HG03139 (cell line): ENCODE results near the gene TNK1.
"Not testable (repeated sequence)": the region's sequence is repeated elsewhere in the genome, so short reads cannot be mapped to it uniquely, and the experiment has no call there.

Experiments used
- ATAC-seq: cut with Tn5 transposase; IDR thresholded peaks from one replicate; pipeline ENCODE4 v1.9.1; 2021; ENCODE audit not compliant: unreplicated experiment

TNK1 gene

DNA sequence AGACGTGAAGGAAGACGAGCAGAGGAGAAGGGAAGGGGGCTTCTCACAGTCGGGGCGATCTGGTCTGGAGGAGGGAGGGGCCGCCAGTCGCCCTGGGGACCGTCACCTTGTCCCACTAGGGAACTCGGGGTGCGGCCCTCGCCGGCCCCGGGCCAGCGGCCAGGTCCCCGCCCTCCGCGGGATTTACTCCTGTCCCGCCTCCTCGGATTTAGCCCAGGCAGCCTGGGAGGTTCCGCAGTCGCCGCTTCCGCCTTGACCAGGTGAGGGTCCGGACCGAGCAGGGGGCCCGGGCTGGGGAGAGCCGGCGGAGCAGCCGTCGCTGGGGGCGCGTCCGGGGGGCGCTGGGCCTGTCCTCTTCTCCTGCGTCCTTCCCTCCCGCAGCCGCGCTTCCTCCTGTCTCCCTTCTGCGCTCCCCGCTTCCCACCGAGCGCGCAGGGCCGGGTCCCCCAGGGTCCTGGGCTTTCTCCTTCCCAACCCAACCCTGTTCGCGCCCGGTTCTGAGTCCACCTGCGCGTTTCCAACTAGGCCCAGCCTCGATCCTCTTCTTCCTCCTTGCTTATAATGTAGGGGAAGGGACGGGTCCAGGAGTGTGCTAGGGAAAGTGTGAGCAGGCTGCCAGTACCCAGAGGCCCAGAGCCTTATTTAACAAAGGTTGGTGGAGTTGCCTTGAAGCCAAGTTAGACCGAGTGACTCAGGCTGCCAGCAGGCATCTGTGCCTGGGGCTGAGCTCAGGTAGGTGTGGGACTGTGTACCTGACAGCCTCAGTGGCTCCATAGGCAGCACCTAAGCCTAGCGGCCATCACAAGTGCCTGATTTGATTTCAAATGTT is at the start of gene TNK1:
TSS of gene TNK1 (plus strand) at position 235 of the 829 bp plus-strand sequence. CDS start 1,838 bp downstream, outside the sequence.
- no peak for ATAC-seq

DNA sequence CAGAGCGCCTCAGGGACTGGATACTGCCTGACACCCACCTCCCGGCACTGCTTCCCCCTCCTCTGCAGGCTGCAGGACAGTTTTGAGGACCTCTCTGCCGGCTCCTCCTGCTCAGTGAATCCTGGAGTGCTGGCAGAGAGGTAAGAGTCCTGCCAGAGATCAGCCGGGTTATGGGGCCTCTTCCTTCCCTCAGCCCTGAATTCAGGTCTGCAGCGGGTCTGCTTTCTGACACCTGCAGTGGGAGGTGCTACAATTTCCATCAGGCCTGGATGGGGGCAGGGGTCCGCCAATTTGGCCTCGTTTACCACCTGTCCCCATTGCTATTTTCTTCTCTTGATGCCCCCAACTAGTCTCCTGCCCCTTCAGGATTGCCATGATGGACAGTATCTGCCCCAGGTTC is 48.8 kb upstream of the TNK1 start:
- ATAC-seq = no peak

DNA sequence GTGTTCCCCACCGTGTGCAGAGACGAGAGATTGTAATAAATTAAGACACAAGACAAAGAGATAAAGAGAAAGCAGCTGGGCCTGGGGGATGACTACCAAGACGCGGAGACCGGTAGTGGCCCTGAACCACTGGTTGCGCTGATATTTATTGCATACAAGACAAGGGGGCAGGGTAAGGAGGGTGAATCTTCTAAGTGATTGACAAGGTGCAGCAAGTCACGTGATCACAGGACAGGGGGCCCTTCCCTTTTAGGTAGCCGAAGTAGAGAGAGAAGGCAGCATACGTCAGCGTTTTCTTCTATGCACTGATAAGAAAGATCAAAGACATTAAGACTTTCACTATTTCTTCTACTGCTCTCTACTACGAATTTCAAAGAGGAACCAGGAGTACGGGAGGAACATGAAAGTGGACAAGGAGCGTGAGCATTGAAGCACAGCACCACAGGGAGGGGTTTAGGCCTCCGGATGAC is 48.3 kb upstream of the TNK1 start:
- not testable (repeated sequence) for ATAC-seq

DNA sequence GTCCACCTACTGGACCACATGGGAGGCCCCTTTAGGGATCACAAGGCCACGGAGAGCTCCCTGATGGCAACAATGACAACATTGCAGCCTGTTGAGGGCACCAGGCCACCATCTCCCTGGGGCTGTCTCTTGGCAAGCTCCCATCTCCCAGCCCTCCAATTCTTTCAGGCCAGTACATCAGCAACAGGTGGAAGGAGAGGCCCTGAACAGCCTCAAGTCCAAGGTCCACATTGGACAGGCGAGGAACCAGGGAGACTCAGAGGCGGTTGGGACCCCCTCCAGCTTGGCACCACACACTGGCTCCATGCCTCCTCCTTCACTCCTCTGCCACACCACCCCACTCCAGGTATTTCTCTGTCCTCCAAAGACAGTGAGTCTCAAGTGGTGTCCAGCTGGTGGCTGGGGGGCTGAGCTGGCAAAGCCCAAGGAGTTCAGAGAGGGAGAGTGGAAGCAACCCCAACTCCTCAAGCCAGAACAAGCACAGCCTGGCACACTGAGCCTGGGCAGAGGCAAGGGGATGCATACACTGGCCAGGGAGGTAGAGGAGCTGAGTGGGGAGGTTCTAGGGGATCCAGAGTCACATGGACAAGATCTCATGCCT is 45.9 kb upstream of the TNK1 start:
- no peak for ATAC-seq

DNA sequence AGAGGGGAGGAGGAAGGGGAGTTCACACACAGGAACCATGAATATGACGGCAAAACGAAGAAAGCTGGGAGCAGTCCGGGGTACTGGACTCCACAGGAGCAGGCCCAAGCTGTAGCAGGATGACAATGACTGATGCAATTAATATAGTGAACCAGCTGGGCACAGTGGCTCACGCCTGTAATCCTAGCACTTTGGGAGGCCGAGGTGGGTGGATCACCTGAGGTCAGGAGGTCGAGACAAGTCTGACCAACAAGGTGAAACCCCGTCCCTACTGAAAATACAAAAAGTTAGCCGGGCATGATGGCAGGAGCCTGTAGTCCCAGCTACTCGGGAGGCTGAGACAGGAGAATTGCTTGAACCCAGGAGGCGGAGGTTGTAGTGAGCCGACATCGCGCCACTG is 45.1 kb upstream of the TNK1 start:
- ATAC-seq = not testable (repeated sequence)

DNA sequence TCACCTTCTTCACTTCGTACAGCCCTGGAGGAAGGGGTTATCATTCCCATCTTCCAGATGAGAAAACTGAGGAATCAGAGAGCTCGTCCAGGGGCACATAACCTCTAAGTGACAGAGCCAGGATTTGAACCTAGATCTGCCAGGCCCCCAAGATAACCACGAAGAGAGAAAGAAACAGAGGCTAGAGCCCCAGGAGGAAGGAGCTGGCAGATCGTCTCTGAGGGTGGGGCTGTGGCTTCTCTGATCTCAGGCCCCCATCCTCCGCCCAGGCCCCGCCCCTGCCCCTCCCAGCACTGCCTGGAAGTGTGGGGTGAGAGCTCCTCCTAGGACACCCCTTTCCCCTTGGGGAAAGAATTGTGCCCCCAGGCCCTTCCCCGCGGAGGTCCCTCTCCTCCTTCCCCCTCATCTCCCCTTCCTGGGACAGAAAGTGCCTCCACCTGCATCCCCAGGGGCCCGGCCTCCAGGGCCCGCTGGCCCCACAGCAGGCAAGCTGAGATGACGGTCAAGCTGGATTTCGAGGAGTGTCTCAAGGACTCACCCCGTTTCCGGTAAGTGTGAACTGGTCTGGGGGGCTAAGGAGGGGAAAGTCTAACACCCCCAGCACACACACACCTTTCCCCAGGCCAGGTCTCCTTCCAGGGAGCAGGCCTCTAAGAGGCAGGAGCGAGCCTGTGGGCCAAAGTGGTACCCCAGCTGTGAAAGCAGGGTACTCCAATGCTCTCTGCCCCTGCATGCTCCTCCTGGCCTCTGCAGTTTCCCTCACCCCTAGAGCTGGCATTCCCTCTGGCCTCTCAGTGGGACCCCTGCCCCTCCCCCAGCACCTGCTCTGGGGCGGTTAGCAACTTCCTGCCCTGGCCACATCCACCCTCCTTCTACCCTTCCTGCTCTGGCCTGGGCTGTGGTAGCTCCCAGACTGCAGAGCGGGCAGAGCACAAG is 44.4 kb upstream of the TNK1 start, which contains the start of gene ACAP1:
TSS of gene ACAP1 (plus strand) at position 290 of the 936 bp plus-strand sequence. CDS start at position 496, 206 bp downstream.
- no peak for ATAC-seq

DNA sequence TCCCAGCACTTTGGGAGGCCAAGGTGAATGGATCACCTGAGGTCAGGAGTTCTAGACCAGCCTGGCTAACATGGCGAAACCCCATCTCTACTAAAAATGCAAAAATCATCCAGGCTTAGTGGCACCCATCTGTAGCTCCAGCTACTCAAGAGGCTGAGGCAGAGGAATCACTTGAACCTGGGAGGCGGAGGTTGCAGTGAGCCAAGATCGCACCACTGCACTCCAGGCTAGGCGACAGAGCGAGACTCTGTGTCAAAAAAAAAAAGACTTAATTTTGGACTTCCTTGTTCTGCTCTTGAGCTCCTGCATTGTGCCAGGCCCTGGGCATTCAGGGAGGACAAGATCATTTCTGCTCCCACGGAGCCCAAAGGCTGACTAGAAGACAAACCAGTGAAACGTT is 43.3 kb upstream of the TNK1 start:
- not testable (repeated sequence) for ATAC-seq

DNA sequence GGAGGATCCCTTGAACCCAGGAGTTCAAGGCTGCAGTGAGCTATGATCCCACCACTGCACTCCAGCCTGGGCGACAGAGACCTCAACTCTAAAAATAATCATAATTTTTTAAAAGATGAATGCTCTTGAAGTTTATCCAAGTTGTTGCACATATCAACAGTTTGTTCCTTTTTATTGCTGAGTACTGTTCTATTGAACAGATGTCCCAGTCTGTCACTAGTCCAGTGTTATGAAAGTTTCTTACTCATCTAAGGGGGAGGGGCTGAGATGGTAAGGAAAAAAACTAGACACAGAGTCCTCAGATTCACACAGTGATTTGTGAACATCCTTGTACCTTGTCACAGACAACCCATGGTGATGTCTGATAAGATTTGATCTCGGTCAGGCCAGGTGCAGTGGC is 40.7 kb upstream of the TNK1 start:
- no peak for ATAC-seq

DNA sequence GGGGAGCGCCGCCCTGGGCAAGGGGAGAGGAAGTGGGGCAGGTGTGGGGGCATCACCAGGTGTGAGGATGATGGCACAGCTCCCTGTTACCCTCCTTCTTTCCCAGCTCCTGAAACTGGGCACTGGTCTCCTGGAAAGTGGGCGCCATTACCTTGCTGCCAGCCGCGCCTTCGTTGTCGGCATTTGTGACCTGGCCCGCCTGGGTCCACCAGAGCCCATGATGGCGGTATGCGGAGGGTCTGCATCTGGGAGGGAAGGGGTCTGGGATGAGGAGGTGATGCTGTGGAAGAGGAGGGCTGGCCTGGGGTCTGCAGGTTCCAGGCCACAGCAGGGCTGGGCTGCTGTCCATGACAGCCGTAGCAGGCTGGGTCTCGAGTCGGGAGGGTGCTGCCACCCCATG is 39.0 kb upstream of the TNK1 start:
- ATAC-seq = no peak

DNA sequence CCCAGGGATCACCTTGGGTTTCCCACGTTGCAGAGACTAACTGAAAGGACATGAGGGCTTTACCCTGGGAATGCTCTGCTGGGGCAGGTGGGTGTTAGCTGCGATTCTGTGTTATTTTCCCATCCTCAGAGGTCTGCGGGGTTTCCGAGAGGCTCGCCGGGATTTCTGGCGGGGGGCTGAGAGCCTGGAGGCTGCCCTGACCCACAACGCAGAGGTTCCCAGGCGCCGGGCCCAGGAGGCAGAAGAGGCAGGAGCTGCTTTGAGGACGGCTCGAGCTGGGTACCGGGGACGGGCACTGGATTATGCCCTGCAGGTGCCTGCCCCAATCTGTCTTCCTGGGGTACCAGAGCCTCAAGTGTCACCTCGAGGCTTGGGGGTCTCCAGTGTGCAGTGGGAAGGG is 37.6 kb upstream of the TNK1 start:
- no peak for ATAC-seq

DNA sequence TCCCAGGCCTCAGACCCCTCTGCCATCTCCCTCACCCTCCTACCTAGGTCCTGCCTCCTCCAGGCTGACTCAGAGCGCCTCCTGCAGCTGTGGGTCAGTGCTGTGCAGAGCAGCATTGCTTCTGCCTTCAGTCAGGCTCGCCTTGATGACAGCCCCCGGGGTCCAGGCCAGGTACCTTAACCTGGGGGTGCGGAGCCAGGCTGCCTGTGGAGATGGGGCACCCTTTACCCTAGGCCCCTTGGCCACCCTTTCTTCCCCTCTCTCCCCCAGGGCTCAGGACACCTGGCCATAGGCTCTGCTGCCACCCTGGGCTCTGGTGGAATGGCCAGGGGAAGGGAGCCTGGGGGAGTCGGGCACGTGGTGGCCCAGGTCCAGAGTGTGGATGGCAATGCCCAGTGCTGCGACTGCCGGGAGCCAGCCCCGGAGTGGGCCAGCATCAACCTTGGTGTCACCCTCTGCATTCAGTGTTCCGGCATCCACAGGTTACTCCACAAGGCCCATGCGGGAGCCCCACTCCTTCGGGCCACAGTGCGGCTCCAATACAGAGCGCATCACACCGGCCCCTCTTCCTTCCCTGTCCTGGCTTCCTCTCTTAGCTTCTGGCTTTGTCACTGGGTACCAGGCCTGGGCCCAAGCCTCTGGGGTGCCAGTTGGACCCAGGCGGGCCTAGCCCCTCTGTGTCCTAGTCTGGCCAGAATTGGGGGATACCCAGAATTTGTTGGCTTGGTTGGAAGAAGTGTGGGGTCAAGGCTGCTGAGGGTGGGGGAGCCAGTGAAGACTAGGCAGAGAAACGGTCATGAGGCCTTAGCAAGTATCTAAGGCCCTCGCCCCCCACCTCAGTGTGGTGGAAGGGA is 33.9 kb upstream of the TNK1 start:
- no peak for ATAC-seq

DNA sequence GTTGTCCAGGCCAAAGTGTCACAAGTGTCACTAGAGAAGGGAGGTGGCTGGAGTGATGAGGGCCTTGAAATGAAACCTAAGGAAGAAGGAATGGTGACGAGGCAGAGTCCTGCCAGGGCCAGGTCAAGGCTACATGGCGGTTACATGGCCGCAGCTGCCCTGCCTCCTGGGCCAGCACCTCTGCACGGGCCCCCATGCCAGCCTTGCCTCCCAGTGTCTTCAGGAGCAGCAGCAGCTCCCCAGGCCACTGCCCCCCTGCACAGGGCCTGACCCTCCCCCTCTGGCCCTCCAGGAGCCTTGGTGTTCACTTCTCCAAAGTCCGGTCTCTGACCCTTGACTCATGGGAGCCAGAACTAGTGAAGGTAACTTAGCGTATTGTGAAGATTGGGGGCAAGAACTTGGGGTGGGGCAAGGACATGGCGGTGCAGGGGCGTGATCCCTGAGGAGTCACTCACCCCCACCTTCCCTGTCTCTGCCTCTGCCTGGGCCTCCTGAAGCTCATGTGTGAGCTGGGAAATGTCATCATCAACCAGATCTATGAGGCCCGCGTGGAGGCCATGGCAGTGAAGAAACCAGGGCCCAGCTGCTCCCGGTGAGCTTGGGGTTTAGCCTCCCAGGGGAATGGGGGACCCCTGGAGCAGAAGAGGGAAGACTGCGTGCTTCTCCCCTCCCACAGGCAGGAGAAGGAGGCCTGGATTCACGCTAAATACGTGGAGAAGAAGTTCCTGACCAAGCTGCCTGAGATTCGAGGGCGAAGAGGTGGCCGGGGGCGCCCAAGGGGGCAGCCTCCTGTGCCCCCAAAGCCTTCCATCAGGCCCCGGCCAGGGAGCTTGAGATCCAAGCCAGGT is 33.0 kb upstream of the TNK1 start:
- no peak for ATAC-seq

DNA sequence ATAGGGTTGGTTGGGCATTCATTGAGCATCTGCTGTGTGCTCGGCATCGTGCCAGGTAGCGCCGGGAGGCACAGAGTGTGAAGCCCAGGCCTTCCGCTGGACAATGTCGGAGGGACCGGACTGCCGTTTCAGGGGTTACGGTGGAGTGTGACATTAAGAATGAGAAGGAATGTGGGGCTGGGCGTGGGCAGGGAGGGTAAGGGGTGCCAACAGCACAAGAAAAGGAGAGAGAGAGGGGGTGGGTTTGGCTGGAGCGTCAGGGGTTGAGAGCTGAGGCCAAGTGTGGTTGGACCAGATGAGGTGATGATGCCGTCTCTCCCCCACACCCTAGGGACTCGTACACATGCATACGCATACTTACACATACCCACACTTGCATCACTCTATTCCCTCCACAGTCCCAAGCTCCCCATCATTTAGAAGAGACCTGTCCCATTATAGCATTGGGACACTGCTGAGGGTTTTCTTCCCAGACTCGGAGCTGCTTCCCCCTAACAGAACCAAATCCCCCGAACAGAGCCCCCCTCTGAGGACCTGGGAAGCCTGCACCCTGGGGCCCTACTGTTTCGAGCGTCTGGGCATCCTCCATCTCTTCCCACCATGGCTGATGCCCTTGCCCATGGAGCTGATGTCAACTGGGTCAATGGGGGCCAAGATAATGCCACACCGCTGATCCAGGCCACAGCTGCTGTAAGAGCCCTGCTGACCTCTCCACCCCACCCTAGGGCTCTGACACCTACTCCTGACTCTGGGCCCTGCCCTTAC is 32.2 kb upstream of the TNK1 start:
- ATAC-seq = no peak

DNA sequence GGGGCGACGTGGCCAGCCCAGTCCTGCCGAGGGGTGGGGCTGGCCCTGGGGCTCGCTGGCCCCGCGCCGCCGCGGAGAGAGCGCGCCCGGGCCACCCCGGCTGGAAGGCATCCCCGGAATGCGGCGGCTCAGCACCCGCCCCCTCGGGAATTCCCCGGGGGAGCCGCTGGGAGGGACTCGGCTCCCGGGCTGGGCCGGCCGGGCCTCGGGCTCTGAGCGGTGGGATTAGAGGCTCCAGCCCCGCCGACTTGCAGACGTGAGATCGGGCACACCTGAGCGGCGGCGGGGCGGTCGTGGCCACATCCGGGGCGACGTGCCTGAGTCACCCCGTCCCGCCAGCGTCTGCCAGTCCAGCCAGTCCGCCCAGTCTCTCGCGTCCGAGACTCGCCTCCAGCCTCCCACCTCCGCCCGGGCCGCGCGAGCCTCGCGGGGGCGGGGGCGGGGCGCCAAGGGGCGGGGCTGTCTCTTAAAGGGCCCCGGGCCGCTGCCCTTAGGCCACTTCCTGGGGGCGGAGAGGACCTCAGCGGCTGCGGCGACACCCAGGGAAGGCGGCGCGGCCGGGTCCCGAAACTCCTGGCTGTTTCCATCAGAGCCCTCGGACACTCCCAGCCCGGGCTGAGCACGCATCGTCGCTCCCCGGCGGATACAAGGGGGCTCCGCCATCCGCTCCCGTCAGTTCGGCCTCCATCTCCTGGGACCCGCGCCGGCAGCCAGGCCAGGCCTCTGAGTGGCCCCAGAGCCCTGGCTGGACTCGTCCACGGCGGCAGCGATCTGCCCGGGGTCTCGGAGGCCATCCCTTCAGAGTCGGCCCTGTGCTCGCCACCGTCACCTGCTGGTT is 29.0 kb upstream of the TNK1 start, which contains the start of gene KCTD11:
TSS of gene KCTD11 (plus strand) at position 498 of the 838 bp plus-strand sequence.
- ATAC-seq = peak; percentile 50

DNA sequence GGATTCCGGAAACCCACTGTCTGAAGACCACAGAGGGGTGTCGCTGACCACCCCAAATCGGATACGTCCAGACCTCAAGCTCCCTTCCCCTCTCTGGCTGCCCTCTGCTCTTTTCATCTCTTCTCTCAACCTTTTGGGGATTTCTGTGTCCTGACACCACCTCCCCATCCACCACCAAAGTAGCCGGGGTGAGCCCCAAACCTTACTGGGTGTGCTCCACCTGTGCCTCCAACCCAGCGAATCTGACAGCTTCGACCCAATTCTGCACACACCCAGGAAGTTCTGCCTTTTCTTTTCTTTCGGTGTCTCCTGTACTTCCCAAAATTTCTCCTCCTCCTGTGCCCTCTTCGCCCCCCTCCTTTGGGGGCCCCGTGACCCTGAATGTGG is 28.4 kb upstream of the TNK1 start:
- ATAC-seq = no peak

DNA sequence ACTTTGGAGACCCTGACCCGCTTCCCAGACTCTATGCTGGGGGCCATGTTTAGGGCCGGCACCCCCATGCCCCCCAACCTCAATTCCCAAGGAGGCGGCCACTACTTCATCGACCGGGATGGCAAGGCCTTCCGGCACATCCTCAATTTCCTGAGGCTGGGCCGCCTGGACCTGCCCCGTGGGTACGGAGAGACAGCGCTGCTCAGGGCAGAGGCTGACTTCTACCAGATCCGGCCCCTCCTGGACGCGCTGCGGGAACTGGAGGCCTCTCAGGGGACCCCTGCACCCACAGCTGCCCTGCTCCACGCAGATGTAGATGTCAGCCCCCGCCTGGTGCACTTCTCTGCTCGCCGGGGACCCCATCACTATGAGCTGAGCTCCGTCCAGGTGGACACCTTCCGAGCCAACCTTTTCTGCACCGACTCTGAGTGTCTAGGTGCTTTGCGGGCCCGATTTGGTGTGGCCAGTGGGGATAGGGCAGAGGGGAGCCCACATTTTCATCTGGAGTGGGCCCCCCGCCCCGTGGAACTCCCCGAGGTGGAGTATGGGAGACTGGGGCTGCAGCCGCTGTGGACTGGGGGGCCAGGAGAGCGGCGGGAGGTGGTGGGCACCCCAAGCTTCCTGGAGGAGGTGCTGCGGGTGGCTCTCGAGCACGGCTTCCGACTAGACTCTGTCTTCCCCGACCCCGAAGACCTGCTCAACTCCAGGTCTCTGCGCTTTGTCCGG is 27.8 kb upstream of the TNK1 start:
- ATAC-seq = no peak

DNA sequence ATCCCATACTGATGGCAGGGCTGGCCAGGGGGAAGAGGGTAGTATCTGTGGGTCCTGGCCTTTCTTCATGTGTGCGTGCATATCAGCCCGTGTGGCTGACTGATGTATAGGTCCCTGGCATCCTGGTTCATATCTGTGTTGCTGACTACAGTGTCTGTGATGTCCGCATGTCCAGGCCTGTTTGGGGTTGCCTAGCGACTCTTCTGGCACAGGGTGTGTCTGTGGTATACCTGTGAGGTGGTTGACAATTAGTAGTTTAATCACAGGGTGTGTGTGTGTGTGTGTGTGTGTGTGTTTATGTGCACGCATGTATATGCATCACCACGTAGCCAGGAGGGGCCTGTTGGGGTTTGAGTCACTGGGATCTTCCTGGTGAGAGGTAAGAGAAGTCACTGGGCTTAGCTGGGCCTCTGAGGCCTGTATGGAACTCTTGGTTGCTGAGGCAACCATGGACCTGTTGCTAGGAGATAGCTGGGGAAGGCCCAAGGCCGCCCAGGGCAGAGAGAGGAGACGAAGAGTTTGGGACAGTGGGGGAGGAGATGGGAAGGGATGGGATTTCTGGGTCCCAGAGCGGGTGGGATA is 26.5 kb upstream of the TNK1 start:
- ATAC-seq = no peak
